ENCODE results near the gene CCDC183. TPM values are rescaled to one million over a fixed set of nuclear protein-coding genes. Genes with fewer than 3 reads are reported as not detected.
A peak's percentile ranks its signal among the peaks of the same experiment; 100 is the strongest.

The CCDC183 gene
- total RNA-seq, 1 donor = 0.43 TPM

DNA sequence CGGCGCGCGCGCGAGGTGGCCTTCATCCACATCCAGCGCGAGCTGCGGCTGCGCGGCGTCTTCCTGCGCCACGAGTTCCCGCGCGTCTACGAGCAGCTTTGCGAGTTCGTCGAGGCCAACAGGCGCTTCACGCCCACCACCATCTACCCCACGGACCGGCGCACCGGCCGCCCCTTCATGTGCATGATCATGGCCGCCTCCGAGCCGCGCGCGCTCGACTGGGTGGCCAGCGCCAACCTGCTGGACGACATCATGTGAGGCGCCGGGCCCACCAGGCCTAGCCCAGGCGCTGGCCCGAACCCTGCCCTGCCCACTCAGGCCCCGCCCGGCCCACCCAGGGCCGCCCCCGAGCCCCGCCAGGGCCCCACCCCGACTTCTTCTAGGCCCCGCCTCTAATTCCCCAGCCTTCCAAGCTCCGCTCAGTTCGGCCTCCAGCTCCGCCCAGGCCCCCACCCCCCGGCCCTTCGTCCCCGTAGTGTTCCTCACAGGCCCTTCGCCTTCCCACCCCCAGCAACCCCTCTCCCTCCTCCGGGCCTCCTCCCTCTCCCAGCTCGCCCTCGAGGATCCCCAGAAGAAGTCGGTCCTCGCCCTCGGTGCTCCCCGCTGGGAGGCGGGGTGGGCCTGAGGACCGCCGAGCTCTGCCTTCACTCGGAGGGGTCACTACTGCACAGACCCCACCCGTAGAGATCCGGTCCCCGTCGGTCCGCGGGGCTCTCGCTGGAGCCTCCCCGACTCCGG lies 51.1 kb downstream of the CCDC183 start:
- TF ChIP-seq, protein P1, sequence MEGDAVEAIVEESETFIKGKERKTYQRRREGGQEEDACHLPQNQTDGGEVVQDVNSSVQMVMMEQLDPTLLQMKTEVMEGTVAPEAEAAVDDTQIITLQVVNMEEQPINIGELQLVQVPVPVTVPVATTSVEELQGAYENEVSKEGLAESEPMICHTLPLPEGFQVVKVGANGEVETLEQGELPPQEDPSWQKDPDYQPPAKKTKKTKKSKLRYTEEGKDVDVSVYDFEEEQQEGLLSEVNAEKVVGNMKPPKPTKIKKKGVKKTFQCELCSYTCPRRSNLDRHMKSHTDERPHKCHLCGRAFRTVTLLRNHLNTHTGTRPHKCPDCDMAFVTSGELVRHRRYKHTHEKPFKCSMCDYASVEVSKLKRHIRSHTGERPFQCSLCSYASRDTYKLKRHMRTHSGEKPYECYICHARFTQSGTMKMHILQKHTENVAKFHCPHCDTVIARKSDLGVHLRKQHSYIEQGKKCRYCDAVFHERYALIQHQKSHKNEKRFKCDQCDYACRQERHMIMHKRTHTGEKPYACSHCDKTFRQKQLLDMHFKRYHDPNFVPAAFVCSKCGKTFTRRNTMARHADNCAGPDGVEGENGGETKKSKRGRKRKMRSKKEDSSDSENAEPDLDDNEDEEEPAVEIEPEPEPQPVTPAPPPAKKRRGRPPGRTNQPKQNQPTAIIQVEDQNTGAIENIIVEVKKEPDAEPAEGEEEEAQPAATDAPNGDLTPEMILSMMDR (IDR thresholded peaks at IDR 0.05; ENCODE audit: insufficient read depth, low read depth, low read length) = no peak

DNA sequence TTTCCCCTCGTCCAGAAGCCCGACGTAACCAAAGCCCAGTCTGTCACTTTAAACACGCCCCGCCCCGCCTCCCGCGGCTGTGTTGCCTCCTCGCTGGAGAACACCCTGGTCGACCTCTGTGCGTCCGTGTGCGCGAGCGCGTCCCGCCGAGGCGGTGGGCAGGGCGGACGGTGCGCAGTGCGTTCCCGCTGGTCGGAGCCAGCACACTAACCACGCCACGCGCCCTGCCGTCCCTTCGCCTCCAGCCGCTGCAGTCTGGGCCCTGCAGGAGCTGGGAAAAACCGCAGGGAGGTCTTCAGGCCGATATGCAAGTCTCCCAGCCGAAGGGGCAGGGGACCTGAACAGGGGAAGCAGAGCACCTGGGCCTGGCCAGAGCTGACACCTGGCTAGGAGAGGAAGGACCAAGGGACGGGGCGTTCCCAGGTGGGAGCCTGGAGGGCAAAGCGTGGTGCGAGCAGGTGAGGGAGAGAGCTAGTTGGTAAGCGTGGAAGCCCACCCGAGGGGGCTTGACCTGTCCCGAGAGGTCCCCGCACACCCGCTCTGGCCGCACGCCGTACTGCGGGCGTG lies 51.8 kb downstream of the CCDC183 start:
- TF ChIP-seq, protein P1 (IDR thresholded peaks at IDR 0.05; ENCODE audit: insufficient read depth, low read depth, low read length) = no peak
- peak; percentile 89 for DNase-seq (ENCODE audit: low read depth)
- H3K4me3 ChIP-seq (ENCODE audit: low read depth, low read length) = peak overlapping the region; percentile 99

More for the DNA sequence above, 51.1 kb downstream of the CCDC183 start:
- H3K4me3 ChIP-seq (ENCODE audit: low read depth, low read length) = peak overlapping the region; percentile 99
- peak; percentile 79 for DNase-seq (ENCODE audit: low read depth)

DNA sequence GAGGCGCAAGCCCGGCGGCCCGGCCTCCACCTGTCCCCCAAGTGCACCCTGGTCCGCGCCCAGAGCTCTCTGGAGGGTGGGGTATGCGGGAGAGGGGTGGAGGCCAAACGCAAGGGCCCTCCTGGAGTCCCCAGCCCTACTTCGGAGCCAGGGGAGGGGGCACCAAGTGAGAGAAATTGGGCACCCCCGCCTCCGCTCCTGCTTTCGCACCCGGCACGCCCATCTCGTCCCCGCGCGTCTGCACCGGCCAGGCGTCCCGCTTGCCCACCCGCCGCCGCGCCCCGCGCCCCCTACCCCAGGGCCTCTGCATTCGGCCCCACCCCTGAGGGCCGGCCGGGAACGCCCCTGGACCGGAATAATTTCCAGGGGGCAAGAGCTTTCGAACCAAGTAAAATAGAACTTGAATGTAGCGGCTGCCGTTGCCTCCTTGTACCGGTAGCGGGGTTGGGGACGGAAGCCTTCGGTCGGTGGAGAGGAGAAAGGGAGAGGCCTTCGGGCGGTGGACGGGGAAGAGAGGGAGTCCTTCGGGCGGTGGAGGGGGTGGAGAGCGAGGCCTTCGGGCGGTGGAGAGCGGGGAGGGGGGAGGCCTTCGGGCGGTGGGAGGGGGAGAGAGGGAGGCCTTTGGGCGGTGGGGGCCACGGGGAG lies 52.4 kb downstream of the CCDC183 start:
- peak; percentile 14 for DNase-seq (ENCODE audit: low read depth)
- TF ChIP-seq, protein P1 (IDR thresholded peaks at IDR 0.05; ENCODE audit: insufficient read depth, low read depth, low read length) = no peak
- H3K4me3 ChIP-seq (ENCODE audit: low read depth, low read length) = peak overlapping the region; percentile 99

DNA sequence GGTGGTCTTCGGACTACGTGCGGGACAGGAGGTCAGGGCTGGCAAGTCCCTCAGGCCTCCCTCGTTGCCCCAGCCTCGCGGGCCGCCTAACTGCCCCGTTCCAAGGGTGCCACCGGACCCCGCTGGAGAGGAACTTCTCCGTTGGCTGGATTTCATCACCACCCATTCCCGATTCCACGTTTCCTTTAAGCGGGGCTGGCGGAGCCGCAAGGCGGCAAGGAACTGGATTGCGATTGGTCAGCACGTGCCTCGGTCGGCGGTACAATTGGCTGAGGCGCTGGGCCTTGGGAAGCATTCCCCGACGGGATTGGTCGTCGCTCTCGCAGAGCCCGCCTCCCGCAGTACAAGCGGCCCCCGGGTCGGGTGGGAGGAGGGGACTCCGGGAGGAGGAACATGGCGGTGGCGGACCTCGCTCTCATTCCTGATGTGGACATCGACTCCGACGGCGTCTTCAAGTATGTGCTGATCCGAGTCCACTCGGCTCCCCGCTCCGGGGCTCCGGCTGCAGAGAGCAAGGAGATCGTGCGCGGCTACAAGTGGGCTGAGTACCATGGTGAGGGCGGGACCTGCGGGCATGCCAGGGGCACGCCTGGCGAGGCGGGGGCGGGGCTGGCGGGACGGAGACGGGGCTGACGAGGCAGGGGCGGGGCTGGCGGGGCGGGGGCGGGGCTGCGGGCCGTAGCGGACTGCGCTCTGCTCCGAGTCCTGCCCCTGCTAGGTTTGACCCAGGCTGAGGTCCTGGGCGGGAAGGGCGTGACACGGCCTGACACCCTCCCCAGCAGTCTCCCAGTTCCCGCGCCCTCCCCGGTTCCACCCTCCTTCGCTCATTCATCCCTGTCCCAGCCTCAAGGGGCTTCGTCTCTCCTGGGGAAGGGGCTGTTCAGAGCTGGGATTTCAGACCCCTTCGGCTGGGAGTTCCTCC lies 53.2 kb downstream of the CCDC183 start, which contains the start of gene PHPT1:
Gene PHPT1 (plus strand): TSS at position 372 of the 922 bp plus-strand sequence. CDS start 22 bp downstream, at position 394.
- peak within 1 kb of the TSS; percentile 99 for H3K4me3 ChIP-seq (ENCODE audit: low read depth, low read length)
- peak; percentile 99 for DNase-seq (ENCODE audit: low read depth)
- TF ChIP-seq, protein P1 (IDR thresholded peaks at IDR 0.05; ENCODE audit: insufficient read depth, low read depth, low read length) = no peak

DNA sequence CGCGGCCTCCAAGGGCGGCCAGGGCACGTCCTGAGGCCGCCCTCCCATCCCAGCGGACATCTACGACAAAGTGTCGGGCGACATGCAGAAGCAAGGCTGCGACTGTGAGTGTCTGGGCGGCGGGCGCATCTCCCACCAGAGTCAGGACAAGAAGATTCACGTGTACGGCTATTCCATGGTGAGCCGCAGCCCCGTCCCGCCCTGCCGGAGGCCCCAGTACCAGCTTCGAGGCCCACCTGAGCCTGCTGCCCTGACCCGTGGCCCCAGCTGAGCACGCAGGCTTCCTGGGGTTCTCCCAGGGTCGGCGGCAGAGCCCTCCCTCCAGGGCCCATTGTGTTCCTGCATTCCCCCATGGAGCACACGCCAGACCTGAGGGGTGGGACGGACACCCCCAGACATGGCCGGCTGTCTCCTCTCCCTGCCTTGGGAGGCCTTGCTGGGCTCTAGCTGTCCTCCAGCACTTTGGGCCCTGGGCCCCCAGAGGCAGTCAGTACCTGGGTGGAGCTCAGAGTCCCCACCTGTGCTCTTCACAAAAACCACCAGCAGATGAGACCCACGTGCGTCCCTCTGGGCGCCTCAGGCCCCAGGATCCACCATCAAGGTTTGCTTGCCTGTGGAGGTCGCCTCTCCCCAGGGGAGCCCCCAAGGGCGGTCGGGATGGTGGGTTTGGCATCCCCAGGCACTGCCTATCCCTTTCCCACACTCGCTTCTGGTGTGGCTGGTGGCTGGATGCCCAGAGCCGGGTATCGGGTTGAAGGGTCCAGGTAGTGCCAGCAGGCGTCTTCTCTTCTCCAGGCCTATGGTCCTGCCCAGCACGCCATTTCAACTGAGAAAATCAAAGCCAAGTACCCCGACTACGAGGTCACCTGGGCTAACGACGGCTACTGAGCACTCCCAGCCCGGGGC lies 54.1 kb downstream of the CCDC183 start:
- peak overlapping the region; percentile 99 for H3K4me3 ChIP-seq (ENCODE audit: low read depth, low read length)
- TF ChIP-seq, protein P1 (IDR thresholded peaks at IDR 0.05; ENCODE audit: insufficient read depth, low read depth, low read length) = no peak
- no peak for DNase-seq (ENCODE audit: low read depth)
